MM.1S (cell line): ENCODE measurements around the gene BARHL1.

Source experiments
- DNase-seq: peaks from one replicate; pipeline ENCODE4 v3.0.0-alpha.2; 2015
- H2AFZ ChIP-seq: fragments of 300-600 bp; sonication (generic); 2 replicates; pipeline ENCODE4 v1.6.0; 2016; ENCODE audit warnings: antibody characterized with exemption, low read length
- H3F3A ChIP-seq: fragments of 300-600 bp; sonication (generic); 2 replicates; pipeline ENCODE4 v1.6.1; 2016; ENCODE audit warnings: mild to moderate bottlenecking, antibody characterized with exemption, low read length, moderate library complexity, mixed read lengths; ENCODE audit not compliant: insufficient read depth
- H3K27ac ChIP-seq: fragments of 300-600 bp; sonication (generic); 2 replicates; pipeline ENCODE4 v1.5.1; 2016; ENCODE audit warnings: mild to moderate bottlenecking, low read length
- H3K27me3 ChIP-seq: fragments of 300-600 bp; sonication (generic); replicated peaks from 2 replicates; pipeline ENCODE4 v1.6.0; 2016; ENCODE audit warnings: low read length; ENCODE audit not compliant: insufficient read depth
- H3K36me3 ChIP-seq: fragments of 300-600 bp; sonication (generic); replicated peaks from 2 replicates; pipeline ENCODE4 v1.6.1; 2016; ENCODE audit warnings: mild to moderate bottlenecking, low read length, mixed read lengths; ENCODE audit not compliant: insufficient read depth
- H3K4me1 ChIP-seq: fragments of 300-600 bp; sonication (generic); 2 replicates; pipeline ENCODE4 v1.6.1; 2016; ENCODE audit warnings: low read length, mixed read lengths
- H3K4me2 ChIP-seq: fragments of 300-600 bp; sonication (generic); 2 replicates; pipeline ENCODE4 v1.6.0; 2016; ENCODE audit warnings: low read depth, low read length
- H3K4me3 ChIP-seq: fragments of 300-600 bp; sonication (generic); 2 replicates; pipeline ENCODE4 v1.5.1; 2016; ENCODE audit warnings: low read length, mixed read lengths
- H3K79me2 ChIP-seq: fragments of 300-600 bp; sonication (generic); 2 replicates; pipeline ENCODE4 v1.6.1; 2016; ENCODE audit warnings: mixed run types, low read length, mixed read lengths
- H3K9ac ChIP-seq: fragments of 300-600 bp; sonication (generic); 2 replicates; pipeline ENCODE4 v1.6.1; 2016; ENCODE audit warnings: low read length, mixed read lengths
- H3K9me2 ChIP-seq: fragments of 300-600 bp; sonication (generic); replicated peaks from 2 replicates; pipeline ENCODE4 v1.6.1; 2016; ENCODE audit warnings: mild to moderate bottlenecking, low read length, mixed read lengths; ENCODE audit not compliant: insufficient read depth
- H3K9me3 ChIP-seq: fragments of 300-600 bp; sonication (generic); replicated peaks from 2 replicates; pipeline ENCODE4 v1.6.1; 2016; ENCODE audit warnings: mild to moderate bottlenecking, low read length, mixed read lengths; ENCODE audit not compliant: insufficient read depth
- H4K20me1 ChIP-seq: fragments of 300-600 bp; sonication (generic); 2 replicates; pipeline ENCODE4 v1.6.1; 2016; ENCODE audit warnings: mild to moderate bottlenecking, low read length, moderate library complexity, mixed read lengths; ENCODE audit not compliant: insufficient read depth
- EZH2 ChIP-seq: fragments of 300-600 bp; sonication (generic); optimal IDR thresholded peaks from 2 replicates; pipeline ENCODE3; 2017; ENCODE audit warnings: low read depth, mild to moderate bottlenecking, antibody characterized with exemption, low read length, mixed read lengths
- EZH2phosphoT487 ChIP-seq: fragments of 300-600 bp; sonication (generic); IDR thresholded peaks from 2 replicates; pipeline ENCODE4 v1.6.1; 2018; ENCODE audit warnings: antibody characterized with exemption, low read length
- TF ChIP-seq, protein P1 (sequence below): fragments of 300-600 bp; sonication (generic); IDR thresholded peaks from 2 replicates; pipeline ENCODE4 v1.5.1; 2016; ENCODE audit warnings: antibody characterized with exemption, low read length, mixed read lengths

BARHL1 gene

DNA sequence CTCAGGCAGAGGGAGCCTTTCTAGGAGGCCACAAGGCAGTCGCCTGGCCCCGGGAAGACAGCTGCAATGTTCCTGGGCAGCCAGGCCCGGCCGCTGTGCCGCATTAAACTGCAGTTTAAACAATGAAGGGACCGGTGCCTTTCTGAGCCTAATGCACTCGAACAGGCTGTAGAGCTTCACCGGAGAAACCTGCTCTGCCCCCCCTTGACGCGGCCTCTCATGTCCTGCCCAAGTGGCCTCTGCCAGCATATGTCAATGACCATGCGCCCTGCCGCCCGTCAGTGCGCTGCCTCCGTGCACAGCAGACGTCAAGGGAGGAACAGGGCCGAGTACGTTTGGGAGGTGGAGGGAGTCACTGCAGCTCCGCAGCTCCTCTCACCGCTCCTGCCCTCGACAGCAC is 38.4 kb upstream of the BARHL1 start:
- no peak overlapping the region for H3K4me3 ChIP-seq
- H3K9me3 ChIP-seq = no peaks in the 10 kb centered on the region
- H3K36me3 ChIP-seq = no peaks in the 10 kb centered on the region
- H3K27me3 ChIP-seq = peaks cover 92% of the 10 kb centered on the region
- H3K4me1 ChIP-seq = no peaks in the 10 kb centered on the region
- no peak overlapping the region for H2AFZ ChIP-seq
- no peaks in the 10 kb centered on the region for H3F3A ChIP-seq
- no peaks in the 10 kb centered on the region for H3K79me2 ChIP-seq
- no peak for DNase-seq
- no peaks in the 10 kb centered on the region for H3K9me2 ChIP-seq
- no peak overlapping the region for H3K4me2 ChIP-seq
- no peak overlapping the region for H3K9ac ChIP-seq
- no peaks in the 10 kb centered on the region for H4K20me1 ChIP-seq
- TF ChIP-seq, protein P1, sequence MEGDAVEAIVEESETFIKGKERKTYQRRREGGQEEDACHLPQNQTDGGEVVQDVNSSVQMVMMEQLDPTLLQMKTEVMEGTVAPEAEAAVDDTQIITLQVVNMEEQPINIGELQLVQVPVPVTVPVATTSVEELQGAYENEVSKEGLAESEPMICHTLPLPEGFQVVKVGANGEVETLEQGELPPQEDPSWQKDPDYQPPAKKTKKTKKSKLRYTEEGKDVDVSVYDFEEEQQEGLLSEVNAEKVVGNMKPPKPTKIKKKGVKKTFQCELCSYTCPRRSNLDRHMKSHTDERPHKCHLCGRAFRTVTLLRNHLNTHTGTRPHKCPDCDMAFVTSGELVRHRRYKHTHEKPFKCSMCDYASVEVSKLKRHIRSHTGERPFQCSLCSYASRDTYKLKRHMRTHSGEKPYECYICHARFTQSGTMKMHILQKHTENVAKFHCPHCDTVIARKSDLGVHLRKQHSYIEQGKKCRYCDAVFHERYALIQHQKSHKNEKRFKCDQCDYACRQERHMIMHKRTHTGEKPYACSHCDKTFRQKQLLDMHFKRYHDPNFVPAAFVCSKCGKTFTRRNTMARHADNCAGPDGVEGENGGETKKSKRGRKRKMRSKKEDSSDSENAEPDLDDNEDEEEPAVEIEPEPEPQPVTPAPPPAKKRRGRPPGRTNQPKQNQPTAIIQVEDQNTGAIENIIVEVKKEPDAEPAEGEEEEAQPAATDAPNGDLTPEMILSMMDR = no peak
- TF ChIP-seq EZH2 (no peak), EZH2phosphoT487 (no peak)
- no peak overlapping the region for H3K27ac ChIP-seq

- Histone ChIP-seq H3K4me3 (no peak overlapping the region), H4K20me1 (no peaks in the 10 kb centered on the region), H2AFZ (no peak overlapping the region), H3K27me3 (peaks cover 92% of the 10 kb centered on the region), H3K9me3 (no peaks in the 10 kb centered on the region), H3K27ac (no peak overlapping the region), H3K4me1 (no peaks in the 10 kb centered on the region), H3K9ac (no peak overlapping the region), H3K36me3 (no peaks in the 10 kb centered on the region), H3K9me2 (no peaks in the 10 kb centered on the region), H3K79me2 (no peaks in the 10 kb centered on the region), H3K4me2 (no peak overlapping the region), H3F3A (no peaks in the 10 kb centered on the region)
- no peak for DNase-seq
- TF ChIP-seq, protein P1 = no peak
- TF ChIP-seq EZH2 = no peak
- no peak for TF ChIP-seq EZH2phosphoT487
Observed at GRCh38 chr9:132545578-132545977, 36.8 kb upstream of the BARHL1 start.

- Histone ChIP-seq H3F3A (no peaks in the 10 kb centered on the region), H3K79me2 (no peaks in the 10 kb centered on the region), H3K36me3 (no peaks in the 10 kb centered on the region), H3K9me3 (no peaks in the 10 kb centered on the region), H3K4me2 (no peak overlapping the region), H3K27me3 (peaks cover 88% of the 10 kb centered on the region), H2AFZ (no peak overlapping the region), H3K27ac (no peak overlapping the region), H3K4me3 (no peak overlapping the region), H3K4me1 (no peaks in the 10 kb centered on the region), H4K20me1 (no peaks in the 10 kb centered on the region), H3K9me2 (no peaks in the 10 kb centered on the region), H3K9ac (no peak overlapping the region)
- DNase-seq = no peak
- TF ChIP-seq, protein P1 = peak; percentile 34
- no peak for TF ChIP-seq EZH2phosphoT487
Observed at GRCh38 chr9:132546148-132547051, 36.0 kb upstream of the BARHL1 start.
